Stimulated activated CD4-positive, alpha-beta T cell treated with anti-CD3 and anti-CD28 coated beads, Interleukin-12 subunit alpha, Interleukin-12 subunit beta, amount 100 ng/mL, for 24 hours (primary cell): Measurements from ENCODE around the gene MTTP.
"Not testable (repeated sequence)": the region's sequence is repeated elsewhere in the genome, so short reads cannot be mapped to it uniquely, and the experiment has no call there.

Experiments used
- DNase-seq, 2 experiments: peaks; one replicate each; pipeline ENCODE4 v3.0.0-alpha.2; 2020; ENCODE audit warnings: low read depth in 2 of 2

The MTTP gene

DNA sequence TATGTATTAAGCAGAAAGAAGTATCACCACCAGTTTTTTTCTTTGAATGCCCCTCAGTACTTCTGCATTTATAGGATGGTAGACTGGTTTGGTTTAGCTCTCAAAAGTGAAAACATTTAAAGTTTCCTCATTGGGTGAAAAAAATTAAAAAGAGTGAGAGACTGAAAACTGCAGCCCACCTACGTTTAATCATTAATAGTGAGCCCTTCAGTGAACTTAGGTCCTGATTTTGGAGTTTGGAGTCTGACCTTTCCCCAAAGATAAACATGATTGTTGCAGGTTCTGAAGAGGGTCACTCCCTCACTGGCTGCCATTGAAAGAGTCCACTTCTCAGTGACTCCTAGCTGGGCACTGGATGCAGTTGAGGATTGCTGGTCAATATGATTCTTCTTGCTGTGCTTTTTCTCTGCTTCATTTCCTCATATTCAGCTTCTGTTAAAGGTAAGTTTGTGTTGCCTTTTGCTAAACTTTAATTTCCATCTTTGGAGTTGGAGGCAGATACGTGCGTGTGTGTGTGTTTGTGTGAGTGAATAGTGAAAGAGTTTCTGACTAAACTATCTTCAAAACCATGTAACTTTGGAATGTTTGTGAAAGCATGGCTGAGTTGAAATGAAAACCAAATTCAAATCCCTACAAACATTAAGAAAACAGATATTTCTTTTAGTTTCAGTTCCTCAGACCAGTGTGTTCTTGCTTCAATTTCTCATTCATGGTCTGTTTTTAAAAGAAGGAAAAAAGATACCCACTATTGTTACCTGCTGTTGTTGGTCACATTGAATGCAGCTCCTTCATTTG, at the start of gene MTTP:
MTTP (plus strand) TSS at position 295 of the 795 bp plus-strand sequence; CDS start at position 381, 86 bp downstream.
- DNase-seq: no peak

DNA sequence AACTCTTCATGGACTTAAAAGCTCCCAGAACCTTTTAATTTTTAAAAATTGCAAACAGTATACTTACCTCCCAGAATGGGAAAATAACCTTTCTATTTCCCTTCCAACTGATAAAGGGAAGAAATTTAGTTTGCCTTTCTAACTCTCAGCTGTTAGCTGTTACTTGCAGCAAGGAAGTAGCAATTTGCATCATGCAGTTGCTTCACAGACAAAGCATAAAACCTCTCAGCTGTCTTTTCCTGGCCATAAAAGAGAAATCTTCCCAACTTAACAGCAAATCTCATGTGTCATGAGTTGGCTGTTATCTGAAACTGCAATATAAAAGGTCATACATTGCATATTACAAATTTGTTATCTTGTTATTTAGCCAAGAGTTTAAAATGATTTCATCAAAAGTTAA, 45.4 kb upstream of the MTTP start:
- DNase-seq: no peak

GRCh38 chr4:99529956-99530355, 44.7 kb upstream of the MTTP start:
- DNase-seq: no peak

DNA sequence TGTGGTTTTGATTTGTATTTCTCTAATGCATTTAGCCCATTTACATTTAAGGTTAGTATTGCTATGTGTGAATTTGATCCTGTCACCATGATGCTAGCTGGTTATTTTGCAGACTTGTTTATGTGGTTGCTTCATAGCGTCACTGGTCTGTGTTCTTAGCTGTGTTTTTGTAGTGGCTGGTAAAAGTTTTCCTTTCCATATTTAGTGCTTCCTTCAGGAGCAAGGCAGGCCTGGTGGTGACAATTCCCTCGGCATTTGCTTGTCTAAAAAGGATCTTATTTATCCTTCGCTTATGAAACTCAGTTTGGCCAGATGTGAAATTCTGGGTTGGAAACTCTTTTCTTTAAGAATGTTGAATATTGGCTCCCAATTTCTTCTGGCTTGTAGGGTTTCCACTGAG, 39.9 kb upstream of the MTTP start:
- DNase-seq: not testable (repeated sequence)

DNA sequence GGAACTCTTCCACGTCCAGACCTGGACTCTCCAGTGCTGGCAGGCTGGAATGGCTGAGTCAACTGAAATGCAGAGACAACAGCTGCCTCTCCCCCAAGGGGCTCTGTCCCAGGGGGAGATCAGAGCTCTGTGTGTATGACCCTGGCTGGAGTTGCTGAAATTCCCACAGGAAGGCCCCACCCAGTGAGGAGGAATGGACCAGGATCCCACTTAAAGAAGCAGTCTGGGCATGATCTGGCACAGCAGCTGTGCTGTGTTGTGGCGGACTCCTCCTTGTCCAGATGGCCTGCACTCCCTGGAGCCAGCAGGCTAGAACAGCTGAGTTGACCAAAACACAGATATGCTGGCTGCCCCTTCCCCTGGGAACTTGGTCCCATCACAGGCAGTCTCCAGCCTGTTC, 38.4 kb upstream of the MTTP start:
- no peak for DNase-seq

DNA sequence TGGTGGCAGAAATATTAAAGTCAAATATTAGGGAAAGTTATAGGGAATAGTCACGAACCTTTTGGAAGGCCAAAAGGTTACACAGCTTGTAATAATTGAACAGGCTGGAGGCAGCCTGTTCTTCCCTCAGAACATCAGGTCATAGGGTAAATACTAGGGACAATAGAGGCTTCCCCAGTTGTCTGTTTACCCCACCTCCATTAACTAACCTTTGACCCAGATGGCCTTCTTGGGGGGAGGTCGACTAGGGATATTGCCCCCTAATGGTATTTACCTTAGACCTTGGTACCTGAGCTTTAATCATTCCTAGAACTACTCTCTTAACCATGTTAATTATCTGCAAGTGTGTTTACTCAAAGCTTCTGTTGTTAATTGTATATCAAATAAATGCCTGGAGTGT, 37.8 kb upstream of the MTTP start:
- DNase-seq: no peak

- no peak for DNase-seq
These were observed 37.0 kb upstream of the MTTP start for GRCh38 chr4:99537674-99538073.

DNA sequence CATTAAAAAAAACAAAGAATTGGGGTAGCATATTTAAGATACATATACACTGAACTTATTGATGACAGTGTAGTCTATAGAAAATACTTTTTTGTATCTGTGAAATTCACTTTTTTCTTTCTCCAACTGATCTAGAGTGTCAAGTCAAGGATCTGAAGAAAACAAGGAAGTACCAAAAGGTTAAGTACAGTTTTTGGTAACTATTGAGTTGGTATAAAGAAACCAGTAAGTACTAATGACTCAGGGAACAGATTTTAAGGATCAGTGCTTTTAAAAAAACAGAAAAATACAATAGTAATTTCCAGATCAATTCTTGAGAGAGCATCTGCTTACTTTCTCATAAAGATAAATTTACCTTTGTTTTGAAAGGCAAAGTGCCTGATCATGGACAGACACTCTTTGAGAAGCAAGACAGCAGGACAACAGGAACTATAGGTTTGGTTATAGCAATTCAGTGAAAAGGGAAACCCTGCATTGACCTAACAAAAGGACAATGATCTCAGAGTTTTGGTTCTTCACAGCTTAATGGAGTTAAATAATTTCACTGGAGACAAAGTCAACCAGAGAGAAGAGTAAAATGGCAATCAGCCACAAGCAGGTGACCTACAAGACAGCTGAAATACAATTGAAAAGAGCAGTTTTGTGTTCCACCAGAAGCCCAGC, 34.2 kb upstream of the MTTP start:
- no peak for DNase-seq

DNA sequence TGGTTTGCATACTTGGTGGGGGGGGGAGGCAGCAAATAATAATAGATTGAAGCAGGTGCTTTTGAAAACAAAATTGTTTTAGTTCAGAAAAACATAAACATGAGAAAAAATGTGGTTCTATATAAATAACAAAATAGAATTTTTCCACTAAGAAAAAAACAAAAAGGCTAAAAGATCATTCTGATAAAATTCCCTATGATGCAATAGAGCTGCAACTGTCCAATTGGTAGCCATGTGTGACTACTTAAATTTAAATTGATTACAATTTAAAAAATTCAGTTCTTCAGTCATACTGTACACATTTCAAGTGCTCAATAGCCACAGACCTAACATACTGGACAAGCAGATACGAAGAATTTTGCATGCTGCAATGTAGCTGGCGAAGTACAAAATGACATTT, 21.8 kb upstream of the MTTP start:
- DNase-seq: no peak

DNA sequence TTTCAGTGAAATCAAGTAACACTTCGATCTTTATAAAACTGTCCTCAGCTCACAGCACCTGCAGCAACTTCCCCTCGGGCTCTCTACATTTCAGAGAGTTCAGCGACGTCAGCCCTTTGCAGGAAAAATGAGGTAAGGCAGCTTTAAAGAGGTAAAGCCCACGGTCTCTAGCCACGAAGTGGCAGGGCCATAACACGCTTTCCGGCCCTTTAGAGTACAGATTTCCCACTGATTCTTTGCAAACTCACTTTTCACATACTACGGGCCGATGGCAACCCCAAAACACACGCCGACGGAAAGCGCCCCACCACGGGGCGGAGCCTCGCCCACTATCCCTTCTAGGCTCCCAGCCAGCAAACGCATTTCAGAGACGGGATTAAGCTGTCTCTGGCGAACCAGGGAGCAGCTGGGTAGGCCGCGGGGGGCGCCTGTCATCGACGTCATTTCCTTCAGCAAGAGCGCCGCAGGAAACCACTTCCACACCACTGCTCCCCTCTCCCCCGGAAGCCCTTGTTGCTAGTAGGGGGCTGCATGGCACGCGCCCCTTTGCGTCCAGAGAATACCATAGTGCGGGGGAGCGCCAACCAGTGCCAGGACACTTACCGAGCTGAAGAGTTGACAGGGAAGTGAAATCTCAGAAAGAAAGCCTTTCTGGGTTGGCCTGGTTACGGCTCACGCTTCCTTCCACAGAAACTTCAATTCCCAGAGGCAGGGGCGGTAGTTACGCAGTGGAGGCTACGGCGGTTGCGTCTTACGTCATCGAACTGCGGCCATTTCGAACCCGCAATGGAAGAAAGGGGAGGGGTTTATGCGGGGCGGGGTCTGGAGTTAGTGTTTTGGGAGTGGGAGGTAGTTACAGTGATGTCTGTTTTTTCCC, 11.1 kb upstream of the MTTP start, which contains the start of gene TRMT10A:
TRMT10A (minus strand) TSS at position 730 of the 877 bp plus-strand sequence. CDS start 4,701 bp downstream, outside the sequence.
- peak; percentile 89 to 93 for DNase-seq

- no peak for DNase-seq
These were observed 9.7 kb upstream of the MTTP start for GRCh38 chr4:99564921-99565320.

- no peak for DNase-seq
These were observed 2.7 kb upstream of the MTTP start for GRCh38 chr4:99571883-99572282.

DNA sequence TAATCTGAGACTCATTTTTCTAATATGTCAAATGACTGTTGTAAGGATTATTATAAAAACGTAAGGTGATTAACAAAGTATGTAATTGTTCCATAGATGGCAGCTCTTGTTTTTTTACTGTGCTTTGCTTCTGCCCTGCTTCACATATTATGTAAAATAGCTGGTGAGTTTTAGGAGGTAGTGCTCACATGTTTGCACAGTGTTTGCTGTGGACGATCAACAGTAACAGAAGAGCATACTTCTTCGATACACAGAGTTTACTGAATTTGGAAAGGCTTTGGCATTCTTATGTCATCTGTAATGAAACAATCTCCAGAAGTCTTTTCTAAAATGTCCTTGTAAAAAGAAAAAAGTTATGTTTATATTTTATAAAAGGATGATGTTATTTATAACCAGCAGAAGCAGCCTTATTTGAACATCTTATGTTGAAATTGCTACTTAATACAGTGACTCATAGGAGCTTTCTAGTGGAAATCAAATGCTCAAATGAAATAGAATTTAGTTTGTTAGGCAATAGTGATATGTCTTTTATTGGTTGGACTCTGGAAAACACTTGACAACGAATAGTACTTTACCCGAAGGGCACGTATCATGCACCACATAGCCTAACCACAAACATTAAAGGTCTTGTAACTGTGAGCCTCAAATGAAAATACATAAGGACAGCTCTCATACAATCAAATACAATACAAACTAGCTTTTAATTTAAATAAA, 1.9 kb upstream of the MTTP start:
- DNase-seq: no peak

DNA sequence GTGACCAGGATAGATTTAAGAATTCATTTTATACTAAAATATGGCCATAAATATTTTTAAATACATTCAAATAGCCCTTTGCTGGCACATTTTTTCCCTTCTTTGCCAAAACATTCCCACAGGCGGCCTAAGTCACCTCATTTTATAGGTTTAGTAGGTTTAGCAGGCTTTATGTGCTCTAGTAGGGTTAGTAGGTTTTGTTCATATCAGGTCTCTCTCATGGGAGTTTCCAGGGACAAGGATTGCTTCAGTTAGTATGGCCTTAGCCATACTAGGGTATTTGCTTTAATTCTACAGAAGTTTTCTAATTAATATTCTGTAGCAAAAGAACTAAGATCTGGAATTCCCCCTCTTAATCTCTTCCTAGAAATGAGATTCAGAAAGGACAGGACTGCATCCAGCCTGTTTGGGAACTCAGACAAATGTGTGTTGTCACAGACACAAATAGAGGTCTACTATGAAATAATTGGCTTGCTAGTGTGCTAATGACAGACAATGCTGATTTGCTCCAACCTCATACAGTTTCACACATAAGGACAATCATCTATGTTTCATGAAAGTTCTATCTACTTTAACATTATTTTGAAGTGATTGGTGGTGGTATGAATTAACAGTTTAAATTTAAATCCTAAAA, 772 bp upstream of the MTTP start:
- no peak for DNase-seq

DNA sequence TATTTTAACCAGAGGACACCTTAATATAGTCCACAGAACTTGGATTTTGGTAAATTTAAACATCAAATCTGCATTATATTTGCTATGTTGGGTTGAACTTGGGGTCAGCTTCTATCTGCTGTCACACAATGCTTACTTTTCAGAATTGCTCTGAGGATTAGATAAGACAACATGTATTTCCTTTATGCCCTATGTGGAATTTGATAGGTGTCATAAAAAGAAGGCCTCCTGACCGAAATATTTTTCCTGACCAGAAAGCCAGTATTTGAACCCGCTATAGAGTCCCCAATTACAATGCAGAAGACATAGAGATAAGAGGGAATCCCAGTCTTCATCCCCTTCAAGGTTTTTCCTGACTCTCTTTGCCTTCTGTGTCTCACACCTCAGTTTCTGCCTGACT, 4.1 kb downstream of the MTTP start:
- no peak for DNase-seq

- no peak for DNase-seq
These were observed 10.9 kb downstream of the MTTP start for GRCh38 chr4:99585516-99585915.

DNA sequence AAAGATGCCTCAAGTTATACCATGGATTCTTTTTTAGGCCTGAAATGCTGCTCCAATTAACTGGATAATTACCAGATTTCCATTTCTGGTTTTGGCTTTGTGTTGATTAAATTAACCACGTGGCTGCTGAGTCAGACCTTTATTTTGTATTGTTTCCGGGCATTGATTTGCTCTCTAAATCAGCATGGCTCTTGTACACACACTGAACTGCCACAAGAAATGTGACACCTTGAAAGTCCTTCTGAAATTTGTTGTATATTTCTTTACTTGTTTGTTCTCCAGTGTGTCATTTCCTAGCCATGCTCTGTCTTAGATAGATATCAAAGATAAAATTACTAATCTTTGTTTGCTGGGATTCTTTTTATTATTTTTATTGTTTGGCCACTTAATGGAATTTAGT, 11.7 kb downstream of the MTTP start:
- DNase-seq: no peak

DNA sequence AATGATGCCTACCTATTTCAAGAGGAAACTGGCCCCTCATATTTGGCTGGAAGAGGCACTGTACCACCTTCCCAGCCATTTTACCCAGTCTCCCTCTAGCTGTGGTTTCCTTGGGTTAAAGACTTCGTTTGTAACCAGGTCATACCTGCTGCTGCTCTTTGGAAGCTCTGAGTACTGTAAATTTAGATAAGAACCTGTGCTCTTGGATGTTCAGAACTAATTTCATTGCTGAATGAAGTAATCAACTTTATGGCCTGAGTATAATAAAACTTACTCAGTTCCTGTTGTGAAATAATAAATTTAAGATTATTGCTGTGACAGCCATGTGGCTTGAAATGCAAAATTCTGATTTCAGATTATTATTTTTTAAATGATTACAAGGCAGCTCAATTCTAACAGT, 12.2 kb downstream of the MTTP start:
- DNase-seq: no peak

GRCh38 chr4:99587309-99587708, 12.7 kb downstream of the MTTP start:
- no peak for DNase-seq

DNA sequence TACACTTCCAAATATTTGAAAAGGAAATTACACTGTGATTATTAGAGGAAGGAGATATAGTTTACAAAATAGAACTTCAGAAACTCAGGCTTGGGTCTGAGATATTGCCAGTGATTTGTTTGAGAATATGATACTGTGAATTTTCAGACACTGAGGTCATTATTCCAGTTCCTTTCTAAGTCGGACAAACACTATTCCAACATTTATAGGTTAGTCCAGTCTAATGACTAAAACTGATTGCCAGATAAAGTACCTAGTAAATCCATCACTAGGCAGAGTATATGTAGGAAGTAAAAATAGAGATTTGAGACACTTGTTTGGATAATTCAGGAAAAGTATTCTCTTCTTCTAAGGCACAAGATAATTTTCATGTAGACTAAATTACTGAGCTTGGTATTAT, 13.2 kb downstream of the MTTP start:
- DNase-seq: no peak

- no peak for DNase-seq
These were observed 17.1 kb downstream of the MTTP start for GRCh38 chr4:99591757-99592156.
